ENCODE results near the gene CTSH.
A peak's percentile ranks its signal among the peaks of the same experiment; 100 is the strongest.
"Not testable (repeated sequence)": the region's sequence is repeated elsewhere in the genome, so short reads cannot be mapped to it uniquely, and the experiment has no call there.

CTSH gene

GRCh38 chr15:78902281-78903032 lies 42.4 kb downstream of the CTSH start:
- H3K9ac ChIP-seq (ENCODE audit: low read depth, low read length); H3K4me3 ChIP-seq (ENCODE audit: low read length); H3K4me1 ChIP-seq (ENCODE audit: insufficient read depth, low read length); H3K27me3 ChIP-seq (ENCODE audit: insufficient read depth, low read length); H3K27ac ChIP-seq (ENCODE audit: low read depth, low read length); H3K9me3 ChIP-seq (ENCODE audit: insufficient read depth, low read depth, low read length): not testable (repeated sequence)
- 93% methylated on average over 12 of the region's 13 CpGs for WGBS
- peaks cover 100% of the 10 kb centered on the region for H3K36me3 ChIP-seq (ENCODE audit: insufficient read depth, low read length)

- H3K9ac ChIP-seq (ENCODE audit: low read depth, low read length); H3K27me3 ChIP-seq (ENCODE audit: insufficient read depth, low read length); H3K9me3 ChIP-seq (ENCODE audit: insufficient read depth, low read depth, low read length); H3K4me1 ChIP-seq (ENCODE audit: insufficient read depth, low read length); H3K4me3 ChIP-seq (ENCODE audit: low read length); H3K27ac ChIP-seq (ENCODE audit: low read depth, low read length): not testable (repeated sequence)
- WGBS = 95% methylated on average over 14 of the region's 14 CpGs
- peaks cover 100% of the 10 kb centered on the region for H3K36me3 ChIP-seq (ENCODE audit: insufficient read depth, low read length)
These were observed 43.9 kb downstream of the CTSH start for GRCh38 chr15:78900819-78901533.

- Histone ChIP-seq H3K27ac (ENCODE audit: low read depth, low read length) (no peak overlapping the region), H3K4me3 (ENCODE audit: low read length) (no peak overlapping the region), H3K4me1 (ENCODE audit: insufficient read depth, low read length) (no peaks in the 10 kb centered on the region), H3K9ac (ENCODE audit: low read depth, low read length) (no peak overlapping the region), H3K36me3 (ENCODE audit: insufficient read depth, low read length) (peaks cover 100% of the 10 kb centered on the region), H3K27me3 (ENCODE audit: insufficient read depth, low read length) (no peaks in the 10 kb centered on the region), H3K9me3 (ENCODE audit: insufficient read depth, low read depth, low read length) (no peaks in the 10 kb centered on the region)
- WGBS = 99% methylated on average over 4 of the region's 4 CpGs
These were observed 46.3 kb downstream of the CTSH start for GRCh38 chr15:78898540-78898939.

- Histone ChIP-seq H3K9me3 (ENCODE audit: insufficient read depth, low read depth, low read length) (no peaks in the 10 kb centered on the region), H3K4me3 (ENCODE audit: low read length) (no peak overlapping the region), H3K27ac (ENCODE audit: low read depth, low read length) (no peak overlapping the region), H3K9ac (ENCODE audit: low read depth, low read length) (no peak overlapping the region), H3K36me3 (ENCODE audit: insufficient read depth, low read length) (peaks cover 100% of the 10 kb centered on the region), H3K27me3 (ENCODE audit: insufficient read depth, low read length) (no peaks in the 10 kb centered on the region), H3K4me1 (ENCODE audit: insufficient read depth, low read length) (no peaks in the 10 kb centered on the region)
- 100% methylated on average over 2 of the region's 3 CpGs for WGBS
These were observed 49.4 kb downstream of the CTSH start for GRCh38 chr15:78895471-78895870.

- 100% methylated on average over 1 of the region's 2 CpGs for WGBS
- Histone ChIP-seq H3K27ac (ENCODE audit: low read depth, low read length) (no peak overlapping the region), H3K9me3 (ENCODE audit: insufficient read depth, low read depth, low read length) (no peaks in the 10 kb centered on the region), H3K9ac (ENCODE audit: low read depth, low read length) (no peak overlapping the region), H3K36me3 (ENCODE audit: insufficient read depth, low read length) (peaks cover 100% of the 10 kb centered on the region), H3K4me1 (ENCODE audit: insufficient read depth, low read length) (no peaks in the 10 kb centered on the region), H3K27me3 (ENCODE audit: insufficient read depth, low read length) (no peaks in the 10 kb centered on the region), H3K4me3 (ENCODE audit: low read length) (no peak overlapping the region)
These were observed 51.3 kb downstream of the CTSH start for GRCh38 chr15:78893538-78893937.

- 93% methylated on average over 4 of the region's 4 CpGs for WGBS
- Histone ChIP-seq H3K36me3 (ENCODE audit: insufficient read depth, low read length) (peaks cover 100% of the 10 kb centered on the region), H3K27me3 (ENCODE audit: insufficient read depth, low read length) (no peaks in the 10 kb centered on the region)
These were observed 55.8 kb downstream of the CTSH start for GRCh38 chr15:78889000-78889399.

GRCh38 chr15:78881681-78882080 lies 63.2 kb downstream of the CTSH start:
- no peak overlapping the region for H3K4me3 ChIP-seq (ENCODE audit: low read length)
- H3K36me3 ChIP-seq (ENCODE audit: insufficient read depth, low read length) = peaks cover 84% of the 10 kb centered on the region
- no peaks in the 10 kb centered on the region for H3K9me3 ChIP-seq (ENCODE audit: insufficient read depth, low read depth, low read length)
- no CpG with 5 or more reads among the region's 1 CpG for WGBS
- no peak overlapping the region for H3K9ac ChIP-seq (ENCODE audit: low read depth, low read length)
- no peak overlapping the region for H3K27ac ChIP-seq (ENCODE audit: low read depth, low read length)
- peaks cover 29% of the 10 kb centered on the region for H3K4me1 ChIP-seq (ENCODE audit: insufficient read depth, low read length)
- H3K27me3 ChIP-seq (ENCODE audit: insufficient read depth, low read length) = no peaks in the 10 kb centered on the region

More at GRCh38 chr15:78889000-78889399, 55.8 kb downstream of the CTSH start:
- H3K4me3 ChIP-seq (ENCODE audit: low read length) = no peak overlapping the region
- no peak overlapping the region for H3K9ac ChIP-seq (ENCODE audit: low read depth, low read length)
- H3K4me1 ChIP-seq (ENCODE audit: insufficient read depth, low read length) = no peaks in the 10 kb centered on the region
- no peaks in the 10 kb centered on the region for H3K9me3 ChIP-seq (ENCODE audit: insufficient read depth, low read depth, low read length)
- H3K27ac ChIP-seq (ENCODE audit: low read depth, low read length) = no peak overlapping the region

GRCh38 chr15:78880813-78881212 lies 64.0 kb downstream of the CTSH start:
- Histone ChIP-seq H3K27me3 (ENCODE audit: insufficient read depth, low read length) (no peaks in the 10 kb centered on the region), H3K4me3 (ENCODE audit: low read length) (no peak overlapping the region), H3K27ac (ENCODE audit: low read depth, low read length) (no peak overlapping the region), H3K4me1 (ENCODE audit: insufficient read depth, low read length) (peaks cover 36% of the 10 kb centered on the region), H3K9me3 (ENCODE audit: insufficient read depth, low read depth, low read length) (no peaks in the 10 kb centered on the region), H3K9ac (ENCODE audit: low read depth, low read length) (no peak overlapping the region), H3K36me3 (ENCODE audit: insufficient read depth, low read length) (peaks cover 75% of the 10 kb centered on the region)
- 85% methylated on average over 1 of the region's 1 CpG for WGBS

GRCh38 chr15:78880242-78880533 lies 64.7 kb downstream of the CTSH start:
- Histone ChIP-seq H3K27ac (ENCODE audit: low read depth, low read length) (no peak overlapping the region), H3K36me3 (ENCODE audit: insufficient read depth, low read length) (peaks cover 69% of the 10 kb centered on the region), H3K9ac (ENCODE audit: low read depth, low read length) (no peak overlapping the region), H3K4me1 (ENCODE audit: insufficient read depth, low read length) (peaks cover 37% of the 10 kb centered on the region), H3K27me3 (ENCODE audit: insufficient read depth, low read length) (no peaks in the 10 kb centered on the region), H3K9me3 (ENCODE audit: insufficient read depth, low read depth, low read length) (no peaks in the 10 kb centered on the region), H3K4me3 (ENCODE audit: low read length) (no peak overlapping the region)

- Histone ChIP-seq H3K4me1 (ENCODE audit: insufficient read depth, low read length) (peaks cover 42% of the 10 kb centered on the region), H3K27ac (ENCODE audit: low read depth, low read length) (no peak overlapping the region), H3K9me3 (ENCODE audit: insufficient read depth, low read depth, low read length) (no peaks in the 10 kb centered on the region), H3K4me3 (ENCODE audit: low read length) (no peak overlapping the region), H3K36me3 (ENCODE audit: insufficient read depth, low read length) (peaks cover 64% of the 10 kb centered on the region), H3K27me3 (ENCODE audit: insufficient read depth, low read length) (no peaks in the 10 kb centered on the region), H3K9ac (ENCODE audit: low read depth, low read length) (no peak overlapping the region)
- WGBS = 85% methylated on average over 6 of the region's 6 CpGs
These were observed 65.2 kb downstream of the CTSH start for GRCh38 chr15:78879517-78880241.

GRCh38 chr15:78878356-78878755 lies 66.5 kb downstream of the CTSH start:
- Histone ChIP-seq H3K4me3 (ENCODE audit: low read length) (peak overlapping the region; percentile 24; the same call in 1 of the 2 replicates), H3K36me3 (ENCODE audit: insufficient read depth, low read length) (peaks cover 51% of the 10 kb centered on the region), H3K9me3 (ENCODE audit: insufficient read depth, low read depth, low read length) (no peaks in the 10 kb centered on the region), H3K27me3 (ENCODE audit: insufficient read depth, low read length) (no peaks in the 10 kb centered on the region), H3K9ac (ENCODE audit: low read depth, low read length) (no peak overlapping the region), H3K27ac (ENCODE audit: low read depth, low read length) (no peak overlapping the region), H3K4me1 (ENCODE audit: insufficient read depth, low read length) (peaks cover 43% of the 10 kb centered on the region)
- WGBS = no CpG with 5 or more reads among the region's 1 CpG

Measured in HUES64 (cell line).